Measurements from ENCODE around the gene AHI1.
"Not testable (repeated sequence)": the region's sequence is repeated elsewhere in the genome, so short reads cannot be mapped to it uniquely, and the experiment has no call there.

Gene AHI1

DNA sequence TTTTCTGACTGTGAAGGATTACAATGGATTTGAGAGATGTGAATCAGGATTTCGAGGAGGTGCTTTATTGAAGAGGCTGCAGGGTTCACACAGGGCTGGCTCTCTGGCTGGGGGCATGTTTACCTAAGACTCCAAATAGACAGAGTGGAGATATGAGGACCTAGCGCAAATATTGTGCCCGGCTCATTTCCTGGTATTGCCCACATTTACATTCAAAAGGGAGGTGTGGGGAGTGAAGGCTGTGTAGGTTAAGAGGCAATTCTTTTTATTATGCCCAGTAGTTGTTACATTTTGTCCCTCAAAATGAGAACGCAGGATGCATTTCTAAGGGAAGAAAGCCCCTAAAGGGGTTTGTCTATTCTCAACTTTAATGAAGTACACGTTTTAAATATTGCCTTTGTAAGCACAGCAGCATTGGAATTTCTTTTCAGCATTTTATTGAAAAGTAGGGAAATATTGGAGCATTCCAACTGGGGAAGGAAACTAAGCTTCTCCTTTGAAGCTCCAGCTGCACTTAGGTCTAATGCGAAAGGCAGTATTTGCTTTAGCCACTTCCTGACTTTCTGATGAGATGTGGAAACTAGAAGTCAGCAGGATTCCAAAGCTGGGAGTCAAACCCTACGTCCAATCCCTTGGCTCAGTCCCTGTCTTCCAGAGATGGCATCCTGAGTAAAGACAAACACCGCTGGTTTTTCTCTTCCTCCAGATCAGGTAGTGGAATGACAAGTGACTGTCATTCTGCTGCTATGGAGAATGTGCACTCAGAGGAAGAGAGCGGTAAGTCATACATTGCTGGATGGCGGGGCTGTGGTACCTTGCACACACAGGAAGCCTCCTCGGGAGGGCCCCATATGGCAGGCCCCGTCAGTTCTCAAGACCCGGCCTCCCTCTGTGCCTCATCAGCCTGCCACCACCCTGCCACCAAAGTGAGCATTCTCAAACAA, 245.8 kb downstream of the AHI1 start:
- no peak for DNase-seq

DNA sequence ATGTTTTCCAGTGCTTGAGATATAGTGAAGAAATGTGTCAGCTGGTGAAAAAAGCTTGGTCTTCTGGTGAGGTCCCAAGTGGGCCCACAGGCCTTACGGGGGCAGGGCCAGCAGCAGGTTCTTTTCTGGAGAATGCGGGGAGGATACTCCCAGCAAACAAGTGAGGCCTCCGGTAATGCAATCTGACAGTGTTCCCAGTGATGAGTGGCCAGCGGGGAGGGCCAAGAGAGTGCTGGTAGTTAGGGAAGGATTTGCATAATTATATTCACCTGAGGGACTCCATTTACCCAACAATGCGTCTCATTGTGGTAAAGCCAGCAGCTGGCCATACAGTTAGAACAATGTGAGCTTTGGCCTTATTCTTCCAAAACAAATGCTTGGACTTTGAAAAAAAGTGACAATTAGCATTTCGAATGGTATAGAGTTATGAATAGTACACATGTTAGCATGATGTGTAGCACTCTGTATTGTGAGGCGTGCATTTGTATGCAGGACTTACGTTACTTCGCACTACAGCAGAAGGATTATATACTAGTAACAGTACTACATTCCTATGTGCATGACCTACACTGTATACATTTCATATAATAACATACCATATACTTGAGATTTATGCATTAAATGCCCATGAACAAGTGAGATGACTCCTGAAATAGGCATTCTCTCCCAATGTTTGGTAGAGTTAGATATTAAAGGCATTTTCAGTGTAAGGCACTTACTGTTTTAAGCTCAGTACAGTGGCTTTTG, 246.6 kb downstream of the AHI1 start:
- no peak for DNase-seq

DNA sequence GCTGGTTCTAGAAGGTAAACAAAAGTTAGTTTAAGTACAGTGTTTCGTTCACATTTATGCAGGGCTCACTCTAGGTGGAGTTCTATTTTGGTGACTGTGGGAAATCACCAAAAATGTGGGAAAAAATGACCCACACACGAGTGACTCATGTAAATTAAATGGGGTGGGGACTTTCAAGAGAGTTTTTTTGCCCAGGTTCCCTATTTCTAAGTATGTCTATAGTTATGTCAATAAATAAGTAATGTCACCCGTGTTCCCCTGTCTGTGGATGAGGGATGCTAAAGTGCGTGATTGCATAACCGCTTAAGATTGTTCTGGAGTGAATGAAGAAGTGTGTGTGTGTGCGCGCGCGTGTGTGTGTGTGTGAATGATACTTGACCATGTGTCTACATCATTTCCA, 247.3 kb downstream of the AHI1 start:
- no peak for DNase-seq

DNA sequence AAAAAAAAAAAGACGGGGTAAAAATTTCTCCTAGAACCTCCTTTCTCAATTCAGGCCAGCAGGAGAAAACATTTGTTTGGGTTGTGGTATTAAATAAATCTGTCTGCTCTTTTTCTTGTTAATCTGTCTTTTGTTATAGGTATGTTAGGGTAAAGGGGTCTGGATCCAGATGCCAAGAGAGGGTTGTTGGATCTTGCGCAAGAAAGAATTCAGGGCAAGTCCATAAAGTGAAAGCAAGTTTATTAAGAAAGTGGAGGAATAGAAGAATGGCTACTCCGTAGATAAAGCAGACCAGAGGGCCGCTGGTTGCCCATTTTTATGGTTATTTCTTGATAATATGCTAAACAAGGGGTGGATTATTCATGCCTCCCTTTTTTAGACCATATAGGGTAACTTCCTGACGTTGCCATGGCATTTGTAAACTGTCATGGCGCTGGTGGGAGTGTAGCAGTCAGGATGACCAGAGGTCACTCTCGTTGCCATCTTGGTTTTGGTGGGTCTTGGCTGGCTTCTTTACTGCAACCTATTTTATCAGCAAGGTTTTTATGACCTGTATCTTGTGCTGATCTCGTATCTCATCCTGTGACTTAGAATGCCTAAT, 251.0 kb downstream of the AHI1 start:
- DNase-seq: not testable (repeated sequence)

DNA sequence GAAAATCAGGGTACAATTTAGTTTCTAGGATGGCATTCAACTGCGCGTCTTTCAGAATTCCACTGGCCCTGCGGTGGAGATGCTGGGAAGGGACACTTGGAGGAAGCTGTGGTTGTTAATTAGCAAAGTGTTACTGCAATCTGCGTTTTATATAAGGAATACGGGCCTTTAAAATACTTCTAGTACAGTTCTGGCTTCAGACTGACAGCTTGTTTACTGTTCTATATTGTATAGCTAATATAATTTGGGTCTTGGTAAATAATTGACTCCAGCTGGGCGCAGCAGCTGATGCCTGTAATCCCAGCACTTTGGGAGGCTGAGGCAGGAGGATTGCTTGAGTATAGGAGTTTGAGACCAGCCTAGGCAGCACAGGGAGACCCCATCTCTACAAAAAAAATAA, 252.7 kb downstream of the AHI1 start:
- no peak for DNase-seq

DNA sequence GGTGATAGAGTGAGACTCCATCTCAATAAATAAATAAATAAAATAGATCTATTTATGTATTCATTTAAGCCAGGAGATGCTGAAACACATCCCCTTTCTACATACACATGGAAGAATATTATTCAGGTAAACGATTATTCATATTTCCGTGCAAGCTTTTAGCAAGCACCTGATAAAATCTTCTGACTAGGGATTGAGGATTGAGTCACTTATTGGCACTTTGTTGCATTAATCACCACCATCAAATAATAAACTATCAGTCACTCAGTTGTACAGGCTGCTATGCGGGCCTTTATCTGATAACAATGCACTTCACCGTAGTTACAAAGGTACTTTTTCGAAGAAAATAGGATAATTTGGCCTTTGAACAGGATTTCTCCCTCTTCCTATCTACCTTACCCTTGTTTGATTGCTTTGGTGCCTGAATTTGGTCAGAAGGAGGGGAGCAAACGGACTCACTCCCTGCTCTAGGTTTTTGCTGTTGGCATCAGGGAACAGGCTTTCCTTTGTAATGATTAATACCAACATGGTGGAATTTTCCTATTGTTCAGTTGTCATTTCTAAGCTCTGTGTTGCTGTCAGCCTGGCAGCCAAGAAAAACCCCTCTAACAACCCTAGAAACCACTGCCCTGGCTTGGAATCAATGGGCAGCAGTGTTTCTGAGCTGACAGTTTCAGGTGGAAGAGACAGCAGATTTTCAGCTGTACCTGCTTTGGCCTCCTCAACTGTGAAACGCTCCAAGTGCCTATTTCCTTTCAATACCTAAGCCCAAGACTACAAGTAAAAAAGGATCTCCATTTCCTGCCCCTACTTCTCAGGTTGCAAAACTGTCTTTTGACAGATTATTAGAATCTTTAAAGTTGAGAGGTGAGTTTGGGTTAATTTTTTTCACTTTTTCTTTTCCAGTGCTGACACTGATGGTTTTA, 253.4 kb downstream of the AHI1 start:
- DNase-seq: no peak

DNA sequence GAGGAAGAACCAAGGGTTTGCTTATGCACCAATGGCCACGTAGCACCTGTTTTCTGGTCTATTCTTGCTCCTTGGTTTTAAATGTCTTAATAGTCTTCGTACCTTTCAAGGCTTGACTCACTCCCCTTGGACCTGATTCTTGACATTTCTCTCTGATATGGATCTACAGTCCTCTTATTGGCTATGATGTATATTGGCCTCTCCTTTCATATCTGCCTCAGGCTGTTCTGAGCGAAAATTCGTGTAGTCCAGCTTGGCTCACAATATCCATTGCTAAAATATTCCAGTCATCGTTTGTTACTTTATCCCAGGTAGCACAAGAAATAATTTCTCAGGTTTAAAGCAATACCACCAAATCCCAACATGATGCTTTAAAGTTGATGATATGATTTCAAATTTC, 256.8 kb downstream of the AHI1 start:
- DNase-seq: no peak

DNA sequence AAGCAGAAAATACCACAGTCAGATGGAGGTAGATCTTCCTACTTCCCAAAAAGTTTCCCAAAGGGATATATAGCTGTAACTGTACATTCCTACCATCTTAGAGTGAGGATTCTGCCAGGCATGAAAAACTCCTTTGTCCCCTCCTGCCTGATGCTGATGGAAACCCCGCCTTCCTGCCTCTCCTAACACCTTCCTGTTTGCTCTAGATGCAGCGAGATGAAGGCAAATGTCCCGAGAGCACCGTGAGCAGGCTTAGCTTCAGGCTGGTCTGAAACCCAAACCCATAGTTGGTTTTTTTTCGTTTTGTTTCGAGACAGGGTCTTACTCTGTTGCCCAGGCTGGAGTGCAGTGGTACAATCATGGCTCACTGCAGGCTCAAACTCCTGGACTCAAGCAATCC, 260.8 kb downstream of the AHI1 start:
- no peak for DNase-seq

DNA sequence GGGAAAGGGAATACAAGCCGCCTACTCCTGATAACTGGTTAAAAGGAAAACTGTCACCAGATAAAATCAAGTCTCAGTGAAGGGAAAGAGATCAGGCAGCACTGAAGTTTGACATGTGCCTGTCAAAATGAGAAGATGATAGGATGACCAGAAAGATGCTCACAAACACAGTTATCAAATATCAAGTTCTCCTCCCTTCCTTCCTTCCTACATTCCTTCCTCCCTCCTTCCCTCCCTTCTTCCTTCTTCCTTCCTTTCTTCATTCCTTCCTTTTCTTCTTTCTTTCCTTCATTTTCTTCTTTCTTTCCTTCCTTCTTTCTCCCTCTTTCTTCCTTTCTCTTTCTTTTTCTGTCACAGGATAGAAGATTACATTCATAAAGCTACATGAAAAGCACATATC, 261.2 kb downstream of the AHI1 start:
- DNase-seq: no peak

DNA sequence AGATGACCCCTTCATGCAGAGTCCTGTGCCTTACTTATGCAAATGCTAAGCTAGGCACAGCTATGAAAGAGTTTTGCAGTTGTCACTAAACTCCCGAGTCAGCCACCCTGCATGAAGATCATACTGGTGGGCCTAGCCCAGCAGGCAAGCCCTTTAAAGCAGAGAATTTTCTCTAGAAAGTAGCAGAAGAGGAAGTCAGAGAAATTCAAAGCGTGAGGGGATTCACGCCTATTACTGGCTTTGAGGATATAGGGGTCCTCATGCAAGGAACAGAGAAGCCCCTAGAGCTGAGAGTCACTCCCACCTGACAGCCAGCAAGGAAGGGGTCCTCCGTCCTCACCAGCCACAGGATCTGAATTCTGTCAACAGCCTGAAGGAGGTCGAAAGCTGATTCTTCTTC, 261.8 kb downstream of the AHI1 start:
- DNase-seq: no peak

DNA sequence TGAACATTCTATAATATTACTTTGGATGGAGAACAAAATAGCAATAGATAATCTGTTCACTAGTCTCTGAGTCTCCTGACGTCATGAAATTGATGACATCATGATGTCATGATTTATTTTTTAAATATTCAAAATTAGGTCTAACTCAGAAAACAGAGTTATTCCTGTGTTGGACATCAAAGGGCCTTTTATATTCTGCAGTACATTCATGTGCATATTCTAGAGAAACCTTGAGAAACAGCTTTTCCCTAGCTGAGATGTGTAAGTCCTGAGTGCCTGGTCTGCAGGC, 263.1 kb downstream of the AHI1 start:
- no peak for DNase-seq

DNA sequence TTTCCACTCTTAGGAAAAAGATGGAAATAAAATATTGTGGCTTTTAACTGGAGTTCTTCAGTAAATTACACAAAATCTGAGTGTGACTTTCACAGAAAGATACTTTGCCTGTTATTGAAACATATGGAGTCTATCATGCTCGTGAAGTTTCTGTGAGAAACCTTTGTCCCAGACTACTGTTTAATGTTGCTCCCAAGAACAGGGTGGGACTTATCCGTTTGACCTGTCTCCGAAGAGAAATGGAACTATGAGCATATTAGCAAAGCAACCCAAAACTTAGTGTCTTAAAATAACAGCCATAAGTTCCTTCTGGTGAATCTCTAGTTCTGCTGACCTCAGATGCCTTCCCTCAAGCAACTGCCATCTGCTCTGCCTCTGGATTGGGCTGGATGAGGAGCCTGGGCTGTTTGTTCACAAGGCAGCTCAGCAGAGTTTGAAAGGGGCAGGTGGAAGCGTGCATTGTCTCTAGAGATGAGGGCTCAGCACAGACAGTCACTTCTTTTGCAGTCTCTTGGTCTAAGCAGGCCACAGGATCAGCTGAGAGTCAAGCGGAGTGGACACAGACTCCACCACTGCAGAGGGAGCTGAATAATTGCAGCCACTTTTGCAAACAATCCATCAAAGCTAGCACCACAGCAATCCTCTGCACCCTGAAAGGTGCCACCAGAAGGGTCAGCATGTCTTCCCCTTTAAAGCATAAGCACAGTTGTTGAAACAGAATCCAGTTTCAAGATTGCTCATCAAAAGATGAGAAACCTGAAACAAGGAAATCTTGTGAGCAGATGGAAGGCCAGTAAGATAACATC, 263.7 kb downstream of the AHI1 start:
- no peak for DNase-seq

Measured in GOT3 (cell line).